HCT116 (cell line): ENCODE data around the gene HNRNPL.

Experiments used
- CTCF ChIP-seq, 3 experiments: fragments of 200-600 bp in 1 of 3; sonication (generic) in 1 of 3; IDR thresholded peaks in 2 of 3; conservative IDR thresholded peaks in 1 of 3; 2 replicates each; pipeline ENCODE4 v1.5.1; 2012 to 2017; ENCODE audit warnings: low read depth in 2 of 3, low read length in 2 of 3, antibody characterized with exemption in 1 of 3, borderline replicate concordance in 1 of 3, control low read depth in 1 of 3, mild to moderate bottlenecking in 1 of 3, mixed read lengths in 1 of 3, mixed run types in 1 of 3, moderate library complexity in 1 of 3; ENCODE audit not compliant: insufficient read depth in 1 of 3
- SP1 ChIP-seq: IDR thresholded peaks from 2 replicates; pipeline ENCODE4 v1.6.1; 2012; ENCODE audit warnings: low read depth

- no peak for TF ChIP-seq CTCF (IDR thresholded peaks at IDR 0.05 in 2 of 3, conservative IDR thresholded peaks at IDR 0.05 in 1 of 3; ENCODE audit: borderline replicate concordance in 1 of 3, insufficient read depth in 1 of 3, low read depth in 2 of 3, low read length in 2 of 3)
- no peak for TF ChIP-seq SP1
These were observed 26.0 kb upstream of the HNRNPL start for GRCh38 chr19:38875656-38876395.
